KMS-11 (cell line): Measurements from ENCODE around the gene INHBC.
A peak's percentile ranks its signal among the peaks of the same experiment; 100 is the strongest.
"Not testable (repeated sequence)": the region's sequence is repeated elsewhere in the genome, so short reads cannot be mapped to it uniquely, and the experiment has no call there.

ENCODE experiments used
- H2AFZ ChIP-seq: fragments of 200-600 bp; sonication (generic); 2 replicates; pipeline ENCODE4 v1.6.1; 2016; ENCODE audit warnings: antibody characterized with exemption, mixed run types, low read depth
- H3K27ac ChIP-seq: fragments of 200-600 bp; sonication (generic); 2 replicates; pipeline ENCODE4 v1.6.1; 2016; ENCODE audit warnings: mild to moderate bottlenecking, mixed run types
- H3K27me3 ChIP-seq: fragments of 200-600 bp; sonication (generic); 2 replicates; pipeline ENCODE4 v1.6.1; 2017; ENCODE audit warnings: mild to moderate bottlenecking, low read depth, mixed run types, moderate library complexity; ENCODE audit not compliant: insufficient read depth
- H3K36me3 ChIP-seq: fragments of 200-600 bp; sonication (generic); 2 replicates; pipeline ENCODE4 v1.6.1; 2017; ENCODE audit warnings: mild to moderate bottlenecking, mixed run types; ENCODE audit not compliant: insufficient read depth
- H3K4me1 ChIP-seq: fragments of 200-600 bp; sonication (generic); 2 replicates; pipeline ENCODE4 v1.6.1; 2016; ENCODE audit warnings: mild to moderate bottlenecking, low read depth, mixed run types; ENCODE audit not compliant: poor library complexity, severe bottlenecking
- H3K4me2 ChIP-seq: fragments of 200-600 bp; sonication (generic); 2 replicates; pipeline ENCODE4 v1.7.0; 2016; ENCODE audit warnings: mild to moderate bottlenecking, mixed run types
- H3K4me3 ChIP-seq: fragments of 200-600 bp; sonication (generic); IDR thresholded peaks from 2 replicates; pipeline ENCODE4 v1.6.1; 2017; ENCODE audit warnings: low read depth, low read length, mixed read lengths; ENCODE audit not compliant: insufficient read depth
- H3K79me2 ChIP-seq: fragments of 200-600 bp; sonication (generic); 2 replicates; pipeline ENCODE4 v1.6.1; 2016; ENCODE audit warnings: low read depth, mixed run types; ENCODE audit not compliant: insufficient read depth
- H3K9ac ChIP-seq: fragments of 200-600 bp; sonication (generic); 2 replicates; pipeline ENCODE4 v1.6.1; 2016; ENCODE audit warnings: mild to moderate bottlenecking, mixed run types
- H4K20me1 ChIP-seq: fragments of 200-600 bp; sonication (generic); 2 replicates; pipeline ENCODE4 v1.6.1; 2016; ENCODE audit warnings: mild to moderate bottlenecking, mixed run types; ENCODE audit not compliant: insufficient read depth
- CTCF ChIP-seq: fragments of 200-600 bp; sonication (generic); conservative IDR thresholded peaks from 2 replicates; pipeline ENCODE4 v1.6.1; 2017; ENCODE audit warnings: low read depth, mild to moderate bottlenecking, antibody characterized with exemption, low read length, moderate library complexity, mixed read lengths

INHBC gene

GRCh38 chr12:57420482-57420881, 14.1 kb upstream of the INHBC start:
- TF ChIP-seq CTCF = no peak
- H3K36me3 ChIP-seq = no peaks in the 10 kb centered on the region
- no peaks in the 10 kb centered on the region for H3K79me2 ChIP-seq

GRCh38 chr12:57426948-57427347, 7.6 kb upstream of the INHBC start:
- H4K20me1 ChIP-seq, H3K36me3 ChIP-seq, H3K9ac ChIP-seq, H2AFZ ChIP-seq, H3K79me2 ChIP-seq, H3K27me3 ChIP-seq, H3K4me3 ChIP-seq, H3K27ac ChIP-seq, H3K4me2 ChIP-seq: not testable (repeated sequence)
- H3K4me1 ChIP-seq = peaks cover 13% of the 10 kb centered on the region

More at GRCh38 chr12:57420482-57420881, 14.1 kb upstream of the INHBC start:
- no peaks in the 10 kb centered on the region for H4K20me1 ChIP-seq
- peaks cover 12% of the 10 kb centered on the region for H3K4me1 ChIP-seq
- no peak overlapping the region for H2AFZ ChIP-seq
- H3K27me3 ChIP-seq = no peaks in the 10 kb centered on the region
- H3K4me3 ChIP-seq = no peak overlapping the region
- H3K27ac ChIP-seq = no peak overlapping the region
- no peak overlapping the region for H3K4me2 ChIP-seq
- H3K9ac ChIP-seq = no peak overlapping the region

GRCh38 chr12:57428965-57429364, 5.6 kb upstream of the INHBC start:
- H3K27me3 ChIP-seq = no peaks in the 10 kb centered on the region
- H3K27ac ChIP-seq = no peak overlapping the region
- no peak overlapping the region for H2AFZ ChIP-seq
- H3K4me3 ChIP-seq = no peak overlapping the region
- no peaks in the 10 kb centered on the region for H3K36me3 ChIP-seq
- H3K79me2 ChIP-seq = peaks cover 6% of the 10 kb centered on the region; the same call in 1 of the 2 replicates
- H3K9ac ChIP-seq = no peak overlapping the region
- TF ChIP-seq CTCF = no peak
- no peaks in the 10 kb centered on the region for H4K20me1 ChIP-seq
- peaks cover 14% of the 10 kb centered on the region for H3K4me1 ChIP-seq
- H3K4me2 ChIP-seq = no peak overlapping the region; the same call in 1 of the 2 replicates

GRCh38 chr12:57429473-57430111, 5.0 kb upstream of the INHBC start:
- no peak overlapping the region for H3K4me3 ChIP-seq
- peak overlapping the region; percentile 71; the same call in 1 of the 2 replicates for H3K9ac ChIP-seq
- H3K4me2 ChIP-seq = peak overlapping the region; percentile 48
- no peaks in the 10 kb centered on the region for H3K27me3 ChIP-seq
- peaks cover 6% of the 10 kb centered on the region; the same call in 1 of the 2 replicates for H3K79me2 ChIP-seq
- H3K27ac ChIP-seq = peak overlapping the region; percentile 64
- H4K20me1 ChIP-seq = no peaks in the 10 kb centered on the region
- peak overlapping the region; percentile 58; the same call in 1 of the 2 replicates for H2AFZ ChIP-seq
- peaks cover 14% of the 10 kb centered on the region for H3K4me1 ChIP-seq
- H3K36me3 ChIP-seq = no peaks in the 10 kb centered on the region
- TF ChIP-seq CTCF = no peak

- Histone ChIP-seq H3K4me3 (no peak overlapping the region), H3K79me2 (peaks cover 6% of the 10 kb centered on the region; the same call in 1 of the 2 replicates), H3K36me3 (no peaks in the 10 kb centered on the region), H4K20me1 (no peaks in the 10 kb centered on the region), H3K4me1 (peaks cover 14% of the 10 kb centered on the region), H3K27me3 (no peaks in the 10 kb centered on the region), H3K4me2 (peak overlapping the region; percentile 48), H3K9ac (peak overlapping the region; percentile 71), H2AFZ (peak overlapping the region; percentile 58), H3K27ac (peak overlapping the region; percentile 64)
- TF ChIP-seq CTCF = peak; percentile 32; the same call in 1 of the 2 replicates
Measured at GRCh38 chr12:57430112-57430930, 4.3 kb upstream of the INHBC start.
